Neutrophil (primary cell): ENCODE results near the gene OSTM1.

ENCODE experiments used
- H3K27ac ChIP-seq: fragments of 200-600 bp; sonication (generic); 2 replicates; pipeline ENCODE4 v1.5.1; 2016; ENCODE audit warnings: mild to moderate bottlenecking, moderate library complexity
- H3K27me3 ChIP-seq: fragments of 200-600 bp; sonication (generic); 2 replicates; pipeline ENCODE4 v1.6.0; 2016; ENCODE audit warnings: mild to moderate bottlenecking
- H3K36me3 ChIP-seq: fragments of 200-600 bp; sonication (generic); 2 replicates; pipeline ENCODE4 v1.5.1; 2017
- H3K4me1 ChIP-seq, 2 experiments: fragments of 200-600 bp in 1 of 2; sonication (generic) in 1 of 2; 1 replicate in 1 of 2; 2 replicates in 1 of 2; pipeline versions ENCODE4 v1.5.1 to v1.6.1; 2013 to 2016; ENCODE audit warnings: low read depth in 1 of 2, low read length in 1 of 2, mild to moderate bottlenecking in 1 of 2, moderate library complexity in 1 of 2; ENCODE audit not compliant: control insufficient read depth in 1 of 2, insufficient read depth in 1 of 2
- H3K4me3 ChIP-seq, 2 experiments: fragments of 200-600 bp in 1 of 2; sonication (generic) in 1 of 2; 1 replicate in 1 of 2; 2 replicates in 1 of 2; pipeline ENCODE4 v1.5.1; 2013 to 2016; ENCODE audit warnings: low read depth in 1 of 2, low read length in 1 of 2, mild to moderate bottlenecking in 1 of 2, moderate library complexity in 1 of 2
- H3K9me3 ChIP-seq: fragments of 200-600 bp; sonication (generic); 2 replicates; pipeline ENCODE4 v1.5.1; 2016
- CTCF ChIP-seq: fragments of 200-600 bp; sonication (generic); IDR thresholded peaks from 2 replicates; pipeline ENCODE4 v1.5.1; 2016; ENCODE audit warnings: antibody characterized with exemption

The OSTM1 gene

DNA sequence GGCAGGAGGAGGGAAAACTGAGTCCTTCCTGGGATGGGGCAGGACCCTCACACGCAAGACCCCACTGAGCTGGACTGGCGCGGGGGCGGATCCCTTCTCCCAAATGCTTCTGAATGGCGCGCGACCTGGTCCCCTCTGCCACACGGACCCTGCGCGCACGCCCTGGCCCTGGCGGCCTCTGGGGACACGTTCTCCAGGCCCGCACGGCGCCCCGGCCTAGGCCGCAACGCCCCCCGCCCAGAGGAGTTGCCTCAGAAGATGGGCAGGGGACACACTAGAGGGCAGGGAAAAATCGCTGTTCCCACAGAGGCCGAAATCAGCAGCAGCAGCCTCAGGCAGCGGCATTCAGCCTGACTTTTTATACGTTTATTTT, 45.2 kb upstream of the OSTM1 start:
- no peak for TF ChIP-seq CTCF
- peak overlapping the region in 1 of 2 experiments; percentile 40 for H3K4me3 ChIP-seq

DNA sequence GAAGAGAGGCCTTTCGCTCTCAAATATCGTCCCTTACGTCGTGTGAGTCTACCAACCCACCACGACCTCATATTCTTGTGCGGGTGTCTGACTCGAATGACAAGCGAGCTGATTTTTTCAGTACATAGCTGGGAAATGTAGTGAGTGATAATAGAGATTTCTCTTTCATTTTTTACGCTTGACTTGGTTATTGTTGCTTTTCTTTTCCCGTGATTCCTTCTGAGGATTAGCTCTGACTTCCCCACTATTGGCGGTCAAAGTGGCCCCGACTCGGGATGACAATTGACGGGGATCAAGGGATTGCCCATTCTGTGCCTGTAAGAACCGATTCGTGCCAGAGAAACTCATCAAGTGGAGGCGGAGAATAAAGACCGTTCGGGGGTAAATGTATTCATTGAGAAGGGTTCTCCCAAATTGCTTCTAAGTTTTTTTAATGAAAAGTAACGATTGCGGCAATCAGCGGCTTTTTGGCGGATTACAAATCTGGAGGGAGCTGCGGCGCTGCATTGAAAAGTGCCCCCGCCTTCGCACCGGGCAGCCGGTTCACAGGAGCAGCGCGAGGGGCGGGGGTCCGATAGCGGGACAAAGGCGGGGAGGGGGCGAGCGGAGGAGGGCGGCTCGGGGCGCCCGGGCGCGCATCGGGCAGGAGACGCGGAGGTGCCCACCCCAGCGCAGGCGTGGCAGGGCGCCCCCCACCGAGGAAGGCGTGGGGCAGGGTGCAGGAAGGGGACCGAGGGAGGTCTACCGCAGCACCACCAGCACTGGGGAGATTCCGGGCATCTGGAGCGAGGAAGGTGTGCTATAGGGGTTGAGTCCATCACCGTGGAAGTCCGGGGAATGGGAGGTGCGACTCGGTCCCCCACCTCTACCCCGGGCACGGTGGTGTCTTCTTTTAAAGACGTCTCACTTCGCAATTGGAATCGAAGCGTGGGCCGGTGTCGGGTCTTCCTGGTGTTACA, 44.5 kb upstream of the OSTM1 start:
- no peaks in the 10 kb centered on the region for H3K36me3 ChIP-seq
- H3K4me1 ChIP-seq = peaks cover 42 to 57% of the 10 kb centered on the region in 2 experiments
- H3K27me3 ChIP-seq = peaks cover 100% of the 10 kb centered on the region
- H3K27ac ChIP-seq = no peak overlapping the region
- peak overlapping the region; percentile 31 to 40 for H3K4me3 ChIP-seq
- no peaks in the 10 kb centered on the region for H3K9me3 ChIP-seq
- TF ChIP-seq CTCF = no peak

More for the DNA sequence above, 45.2 kb upstream of the OSTM1 start:
- peaks cover 100% of the 10 kb centered on the region for H3K27me3 ChIP-seq
- H3K4me1 ChIP-seq = peaks cover 35 to 51% of the 10 kb centered on the region in 2 experiments
- no peak overlapping the region for H3K27ac ChIP-seq
- H3K9me3 ChIP-seq = no peaks in the 10 kb centered on the region
- H3K36me3 ChIP-seq = no peaks in the 10 kb centered on the region

- H3K27me3 ChIP-seq = peaks cover 100% of the 10 kb centered on the region
- H3K4me3 ChIP-seq = peak overlapping the region; percentile 61 to 64
- H3K4me1 ChIP-seq = peaks cover 49 to 65% of the 10 kb centered on the region in 2 experiments
- no peaks in the 10 kb centered on the region for H3K36me3 ChIP-seq
- TF ChIP-seq CTCF = no peak
- no peak overlapping the region for H3K27ac ChIP-seq
- no peaks in the 10 kb centered on the region for H3K9me3 ChIP-seq
Observed at GRCh38 chr6:108118359-108118724, 43.8 kb upstream of the OSTM1 start.

DNA sequence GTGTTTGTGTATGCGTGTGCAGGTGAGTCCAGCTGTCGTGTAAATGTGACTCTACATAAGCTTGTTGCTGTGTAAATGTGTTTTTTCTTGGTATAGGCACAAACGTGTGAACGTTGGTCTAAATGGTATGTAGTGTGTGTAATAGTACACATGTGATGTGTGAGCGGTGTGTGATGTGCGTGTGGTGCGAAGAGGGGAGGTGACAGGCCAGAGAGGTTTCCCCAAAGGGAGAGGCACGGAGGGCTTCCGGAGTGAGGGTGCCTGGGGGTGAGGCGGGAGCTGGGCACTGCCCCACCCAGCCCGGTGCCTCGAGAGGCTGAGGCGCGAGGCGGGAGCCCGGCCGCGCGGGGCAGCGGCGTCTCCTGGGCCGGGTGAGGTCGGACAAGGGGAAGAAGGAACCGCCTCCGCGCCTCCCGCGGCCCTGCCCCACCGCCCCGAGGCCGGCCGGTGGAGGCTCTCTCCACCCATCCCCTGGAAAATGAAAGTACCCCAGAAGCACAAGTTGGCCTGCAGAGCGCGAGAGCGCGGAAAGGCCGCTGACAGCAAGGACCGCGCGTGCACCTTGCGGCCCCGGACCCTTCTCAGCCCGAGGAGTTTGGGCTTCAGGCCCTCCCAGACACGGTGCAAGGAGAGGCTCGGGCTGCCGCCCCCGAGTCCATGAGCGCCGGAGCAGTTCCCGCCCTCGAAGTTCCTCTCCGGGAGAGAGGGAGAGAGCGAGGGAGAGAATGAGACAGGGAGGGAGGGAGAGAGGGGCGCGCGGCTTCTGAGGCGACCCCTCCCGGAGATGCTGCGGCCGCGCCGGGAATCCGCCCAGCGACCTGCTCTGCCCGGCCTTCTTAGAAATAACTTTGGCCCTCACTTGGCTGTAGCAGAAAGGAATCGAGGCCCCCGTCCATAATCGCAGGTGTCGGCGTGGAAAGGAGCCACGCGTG, 43.2 kb upstream of the OSTM1 start:
- H3K36me3 ChIP-seq = no peaks in the 10 kb centered on the region
- peak overlapping the region; percentile 61 to 64 for H3K4me3 ChIP-seq
- peaks cover 100% of the 10 kb centered on the region for H3K27me3 ChIP-seq
- H3K4me1 ChIP-seq = peaks cover 52 to 66% of the 10 kb centered on the region in 2 experiments
- H3K27ac ChIP-seq = no peak overlapping the region
- TF ChIP-seq CTCF = no peak
- H3K9me3 ChIP-seq = no peaks in the 10 kb centered on the region

- H3K27ac ChIP-seq = no peak overlapping the region
- TF ChIP-seq CTCF = no peak
- H3K4me1 ChIP-seq = peaks cover 52 to 66% of the 10 kb centered on the region in 2 experiments
- no peaks in the 10 kb centered on the region for H3K9me3 ChIP-seq
- H3K4me3 ChIP-seq = peak overlapping the region in 1 of 2 experiments; percentile 64
- peaks cover 100% of the 10 kb centered on the region for H3K27me3 ChIP-seq
- H3K36me3 ChIP-seq = no peaks in the 10 kb centered on the region
Observed at GRCh38 chr6:108116546-108117426, 42.2 kb upstream of the OSTM1 start.
